GM18519 (cell line): ENCODE data around the gene RGS18.
"Not testable (repeated sequence)": the region's sequence is repeated elsewhere in the genome, so short reads cannot be mapped to it uniquely, and the experiment has no call there.

ENCODE experiments used
- ATAC-seq: cut with Tn5 transposase; IDR thresholded peaks from one replicate; pipeline ENCODE4 v1.9.1; 2021; ENCODE audit warnings: mild to moderate bottlenecking, moderate library complexity; ENCODE audit not compliant: unreplicated experiment, low FRiP score

The RGS18 gene

DNA sequence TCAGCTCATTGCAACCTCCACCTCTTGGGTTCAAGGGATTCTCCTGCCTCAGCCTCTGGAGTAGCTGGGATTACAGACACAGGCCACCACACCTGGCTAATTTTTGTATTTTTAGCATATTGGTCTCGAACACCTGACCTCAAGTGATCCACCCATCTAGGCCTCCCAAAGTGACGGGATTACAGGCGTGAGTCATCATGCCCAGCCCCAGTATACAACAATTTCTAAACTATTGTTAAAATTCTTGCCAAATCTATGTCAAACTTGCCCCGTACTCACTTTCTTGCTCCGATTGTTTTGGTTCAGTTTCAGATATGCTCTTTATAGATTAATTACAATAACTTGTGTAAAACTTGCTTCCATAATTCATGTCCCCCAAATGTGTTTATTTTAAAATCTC lies 4.1 kb downstream of the RGS18 start:
- no peak for ATAC-seq

DNA sequence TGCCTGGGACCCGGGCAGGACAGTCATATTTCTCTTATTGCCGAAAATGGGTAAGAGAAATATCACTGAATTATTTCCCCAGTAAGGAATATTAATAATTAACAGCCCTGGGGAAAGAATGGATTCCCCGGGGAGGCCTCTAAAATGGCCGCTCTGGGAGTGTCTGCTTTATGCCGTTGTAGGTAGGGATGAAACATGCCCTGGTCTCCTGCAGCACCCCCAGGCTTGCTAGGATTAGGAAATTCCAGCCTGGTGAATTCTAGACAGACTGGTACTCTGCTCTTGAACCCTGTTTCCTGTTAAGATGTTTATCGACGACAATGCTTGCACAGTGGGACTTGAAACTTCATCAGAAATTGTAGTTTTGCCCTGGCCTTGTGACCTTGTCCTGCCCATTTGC lies 6.7 kb downstream of the RGS18 start:
- not testable (repeated sequence) for ATAC-seq

GRCh38 chr1:192167011-192167410 lies 8.7 kb downstream of the RGS18 start:
- no peak for ATAC-seq

DNA sequence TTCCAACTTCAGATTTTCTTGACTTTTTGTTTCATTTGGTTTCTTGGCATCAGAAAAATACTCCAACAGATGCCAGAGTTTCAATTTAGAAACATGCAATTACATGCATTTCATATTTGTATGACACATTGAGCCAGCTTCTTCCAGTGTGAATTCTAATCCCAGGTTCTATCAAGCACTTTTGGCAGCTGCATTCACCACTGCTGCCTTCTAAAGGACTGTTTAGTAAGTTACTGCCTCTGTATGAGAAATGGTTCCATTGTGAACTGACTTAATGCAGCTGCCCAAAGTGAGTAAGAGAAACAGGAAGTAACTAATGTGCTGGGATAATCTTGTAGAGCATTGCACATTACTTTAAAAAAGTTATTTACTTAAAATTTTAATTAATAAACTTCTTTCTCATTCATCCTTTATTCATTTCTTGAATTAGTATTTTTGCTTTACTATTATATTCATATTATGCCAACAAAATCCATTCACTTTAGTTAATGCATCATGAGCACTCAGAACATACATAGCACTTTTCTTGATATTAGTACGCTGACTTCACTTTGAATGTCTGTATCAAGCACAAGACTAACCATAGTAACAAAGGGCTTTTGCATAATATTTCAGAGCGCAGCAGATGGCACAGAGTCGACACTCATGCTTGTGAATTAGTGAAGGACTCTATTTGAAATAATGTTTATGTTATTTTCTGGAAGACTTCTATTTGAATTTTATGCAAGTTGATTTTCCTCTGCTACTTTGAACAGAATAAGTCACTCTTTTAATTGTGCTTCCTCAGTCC lies 9.8 kb downstream of the RGS18 start:
- ATAC-seq, result no peak

- ATAC-seq, result no peak
Measured at GRCh38 chr1:192168964-192169363, 10.7 kb downstream of the RGS18 start.

DNA sequence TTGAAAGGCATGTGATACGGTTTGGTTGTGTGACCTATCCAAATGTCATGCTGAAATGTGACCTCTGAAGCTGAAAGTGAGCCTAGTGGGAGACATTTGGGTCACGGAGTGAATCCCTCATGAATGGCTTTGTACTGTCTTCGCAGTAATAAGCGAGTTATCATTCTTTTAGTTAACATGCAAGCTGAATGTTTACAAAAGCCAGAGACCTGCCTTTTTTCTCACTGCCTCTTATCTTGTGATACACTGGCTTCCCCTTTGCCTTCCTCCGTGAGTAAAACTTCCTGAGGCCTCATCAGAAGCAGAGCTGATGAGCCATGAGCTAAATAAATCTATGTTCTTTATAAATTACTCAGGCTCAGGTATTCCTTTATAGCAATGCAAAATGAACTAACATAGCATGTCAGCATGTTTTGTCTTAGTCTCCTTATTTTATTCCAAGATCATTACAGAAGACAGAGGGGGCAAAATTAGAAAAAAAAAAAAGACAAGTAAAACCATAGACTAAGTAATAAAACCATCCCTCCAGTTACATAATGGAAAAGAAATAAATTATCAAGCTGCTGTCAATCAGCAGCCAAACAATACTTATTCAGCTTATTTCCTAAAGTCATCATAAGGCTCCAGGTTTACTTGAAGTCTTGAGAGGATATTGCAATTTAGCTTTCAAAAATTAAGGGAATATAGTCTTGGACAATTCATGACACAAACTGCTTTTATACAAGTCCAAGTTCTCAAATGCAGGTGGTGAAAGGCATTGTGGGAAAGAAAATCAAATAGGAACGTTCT lies 12.1 kb downstream of the RGS18 start:
- no peak for ATAC-seq

GRCh38 chr1:192171123-192171522 lies 12.9 kb downstream of the RGS18 start:
- no peak for ATAC-seq

DNA sequence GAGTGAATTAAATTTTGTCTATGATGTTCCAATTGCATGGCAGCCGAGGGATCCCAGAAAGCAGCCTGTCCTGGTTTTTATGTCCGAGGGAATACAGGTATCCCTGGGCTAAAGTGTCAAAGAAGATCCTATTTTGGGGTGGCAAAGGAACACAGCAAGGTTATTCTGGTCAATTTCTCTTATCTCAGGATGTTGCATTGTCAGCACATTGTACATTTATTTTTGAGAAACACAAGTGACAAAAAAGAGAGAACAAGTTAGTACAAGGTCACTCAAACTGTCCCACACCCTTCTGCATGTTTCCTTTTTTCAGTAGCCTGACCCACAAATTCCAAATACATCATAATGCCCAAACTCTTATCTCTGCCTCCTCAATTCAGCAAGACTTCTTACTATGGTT lies 17.7 kb downstream of the RGS18 start:
- ATAC-seq, result no peak

DNA sequence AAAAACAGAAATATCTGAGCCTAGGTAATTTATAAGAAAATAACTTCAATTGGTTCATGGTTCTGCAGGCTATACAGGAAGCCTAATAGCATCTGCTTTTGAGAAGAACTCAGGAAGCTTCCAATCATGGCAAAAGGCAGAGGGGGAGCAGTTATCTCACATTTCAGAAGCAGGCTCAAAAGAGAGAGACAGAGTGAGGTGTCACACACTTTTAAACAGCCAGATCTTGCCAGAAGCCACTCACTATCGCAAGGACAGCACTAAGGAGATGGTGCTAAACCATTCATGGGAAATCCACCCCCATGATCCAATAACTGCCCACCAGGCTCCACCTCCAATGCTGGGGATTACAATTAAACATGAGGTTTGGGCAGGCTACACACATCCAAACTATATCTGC lies 25.5 kb downstream of the RGS18 start:
- ATAC-seq, result no peak

DNA sequence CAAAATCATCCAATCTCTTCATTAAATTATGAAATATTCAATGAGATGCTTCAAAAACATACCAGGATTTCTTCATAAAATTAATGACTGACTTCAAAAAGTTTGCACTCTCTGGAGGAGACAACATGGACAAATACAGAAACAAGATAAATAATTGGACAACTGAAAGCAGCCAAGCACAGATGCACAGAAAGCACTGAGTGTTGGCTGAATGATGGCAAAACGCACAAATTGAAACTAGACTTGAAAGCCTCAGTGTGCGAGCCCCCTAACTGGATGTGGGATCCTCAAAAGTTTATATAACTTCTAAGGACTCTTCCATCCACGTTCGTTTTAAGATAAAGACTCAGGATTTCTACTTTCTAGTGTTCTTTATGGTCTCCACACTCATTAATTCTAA lies 27.9 kb downstream of the RGS18 start:
- ATAC-seq, result no peak

DNA sequence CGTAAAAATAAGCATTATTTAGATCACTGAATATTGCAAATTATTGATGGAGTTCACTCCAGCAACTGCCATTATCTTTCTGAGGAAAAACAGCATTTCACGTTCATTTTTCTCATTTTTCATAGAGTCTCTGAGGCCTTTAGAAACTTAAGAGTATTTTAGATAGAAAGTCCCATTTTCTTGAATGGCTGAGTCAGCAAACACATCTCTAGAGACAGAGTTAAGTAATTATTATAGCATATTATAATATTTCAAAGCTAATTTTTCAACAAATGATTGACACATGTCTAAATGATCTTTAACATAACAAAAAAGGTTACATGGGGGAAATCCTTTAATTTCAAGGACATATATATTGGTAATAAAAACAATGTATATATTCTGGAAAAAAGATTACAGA lies 31.8 kb downstream of the RGS18 start:
- ATAC-seq, result no peak

DNA sequence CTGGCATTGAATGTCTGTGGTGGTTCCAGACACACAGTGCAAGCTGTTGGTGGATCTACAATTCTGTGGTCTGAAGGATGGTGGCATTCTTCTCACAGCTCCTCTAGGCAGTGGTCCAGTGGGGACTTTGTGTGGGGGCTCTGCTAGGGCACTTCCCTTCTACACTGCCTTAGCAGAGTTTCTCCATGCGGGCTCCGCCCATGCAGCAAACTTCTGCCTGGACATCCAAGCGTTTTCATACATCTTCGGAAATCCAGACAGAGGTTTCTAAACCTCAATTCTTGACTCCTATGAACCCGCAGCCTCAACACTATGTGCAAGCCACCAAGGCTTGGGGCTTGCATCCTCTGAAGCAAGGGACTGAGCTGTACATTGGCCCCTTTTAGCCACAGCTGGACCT lies 43.0 kb downstream of the RGS18 start:
- ATAC-seq, result no peak

- ATAC-seq, result no peak
Measured at GRCh38 chr1:192224396-192224795, 66.1 kb downstream of the RGS18 start.

GRCh38 chr1:192224846-192225245 lies 66.6 kb downstream of the RGS18 start:
- no peak for ATAC-seq

DNA sequence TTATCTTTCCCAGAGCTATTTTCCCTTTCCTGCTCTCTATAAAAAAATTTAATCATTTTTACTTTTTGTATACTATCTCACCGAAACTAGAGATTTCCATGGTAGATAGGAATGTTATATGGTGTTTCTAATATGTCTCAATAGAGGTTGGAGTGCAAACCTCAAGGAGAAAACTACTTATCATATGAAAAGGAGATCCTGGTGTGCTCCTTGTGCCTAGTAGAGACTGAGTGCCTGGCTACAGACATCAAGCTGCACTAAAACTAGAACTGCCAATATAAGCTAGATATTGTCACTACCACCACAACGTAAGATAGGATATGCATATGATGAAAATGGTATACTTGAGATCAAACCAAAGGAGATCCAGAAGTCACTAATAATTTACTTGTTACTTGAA lies 67.0 kb downstream of the RGS18 start:
- ATAC-seq, result no peak

GRCh38 chr1:192225703-192226102 lies 67.4 kb downstream of the RGS18 start:
- ATAC-seq, result no peak

DNA sequence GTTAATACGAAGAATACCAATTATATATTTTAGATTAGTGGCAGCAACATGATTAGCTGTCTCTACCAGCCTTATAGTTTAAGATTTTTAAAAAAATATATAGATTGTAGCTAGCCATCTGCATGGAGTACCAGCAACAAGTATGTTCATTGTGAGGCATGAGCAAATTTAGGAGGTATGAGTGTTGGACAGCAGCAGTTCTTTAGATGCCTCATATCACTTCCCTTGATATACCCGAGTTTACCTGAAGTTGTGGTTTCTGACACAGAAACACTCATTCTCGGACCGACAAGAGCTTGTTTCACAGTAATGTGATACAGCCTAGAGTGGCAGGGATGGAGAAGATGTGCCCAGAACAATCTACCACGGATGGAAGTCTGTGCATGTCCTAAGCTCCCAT lies 69.1 kb downstream of the RGS18 start:
- ATAC-seq, result no peak

GRCh38 chr1:192227980-192228379 lies 69.7 kb downstream of the RGS18 start:
- ATAC-seq, result not testable (repeated sequence)

DNA sequence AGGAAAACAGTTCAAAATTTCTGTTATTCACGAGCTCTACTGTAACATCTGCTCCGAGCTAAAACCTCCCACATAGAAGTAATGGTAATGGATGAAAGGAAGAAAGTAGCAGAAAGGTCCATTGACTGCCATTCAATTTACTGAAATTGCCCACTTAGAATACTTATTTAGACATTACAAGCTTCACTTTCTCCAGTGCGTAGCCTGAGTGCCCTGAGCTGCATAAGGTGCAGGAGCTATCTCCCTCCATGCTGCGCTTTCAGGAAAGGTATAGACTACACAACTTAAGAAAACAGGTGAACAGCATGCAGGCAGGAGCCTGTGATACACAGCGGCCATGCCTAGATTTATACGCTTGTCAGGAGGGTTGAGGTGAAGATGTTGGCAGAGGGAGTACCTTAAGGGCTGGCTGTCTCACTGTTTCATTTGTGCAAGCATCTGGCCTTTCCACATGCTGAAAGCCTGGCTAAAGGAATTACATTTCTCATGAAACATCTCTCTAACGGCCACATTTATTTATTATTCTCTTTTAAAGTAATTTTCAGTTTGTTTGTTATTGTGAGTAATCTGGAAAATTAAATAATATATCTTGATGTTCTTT lies 74.7 kb downstream of the RGS18 start:
- ATAC-seq, result no peak

DNA sequence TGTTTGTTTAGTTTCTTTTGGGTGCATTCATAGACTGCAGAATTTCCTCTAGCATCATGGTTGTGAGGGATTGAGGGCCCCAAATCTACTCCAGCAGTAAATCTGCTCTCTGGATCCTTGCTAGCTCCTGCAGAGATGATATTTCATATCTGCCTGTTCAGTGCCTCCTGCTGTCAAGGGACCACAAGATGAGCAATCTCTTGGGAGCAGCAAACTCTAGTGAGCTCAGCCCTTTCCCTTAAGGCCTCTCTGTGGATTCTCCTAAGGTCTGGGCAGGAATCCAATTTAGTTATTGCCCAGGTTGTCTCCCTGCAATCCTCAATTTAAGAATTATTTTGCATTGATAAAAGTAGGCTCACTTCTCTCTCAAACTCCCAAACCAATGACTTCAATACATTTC lies 76.9 kb downstream of the RGS18 start:
- no peak for ATAC-seq
